ENCODE data around the gene LSM2. TPM values are rescaled to one million over a fixed set of nuclear protein-coding genes. Genes with fewer than 3 reads are reported as not detected.
"Not testable (repeated sequence)": the region's sequence is repeated elsewhere in the genome, so short reads cannot be mapped to it uniquely, and the experiment has no call there.

LSM2 gene
- total RNA-seq, 1 donor from 2014 or later: 55.3 TPM

DNA sequence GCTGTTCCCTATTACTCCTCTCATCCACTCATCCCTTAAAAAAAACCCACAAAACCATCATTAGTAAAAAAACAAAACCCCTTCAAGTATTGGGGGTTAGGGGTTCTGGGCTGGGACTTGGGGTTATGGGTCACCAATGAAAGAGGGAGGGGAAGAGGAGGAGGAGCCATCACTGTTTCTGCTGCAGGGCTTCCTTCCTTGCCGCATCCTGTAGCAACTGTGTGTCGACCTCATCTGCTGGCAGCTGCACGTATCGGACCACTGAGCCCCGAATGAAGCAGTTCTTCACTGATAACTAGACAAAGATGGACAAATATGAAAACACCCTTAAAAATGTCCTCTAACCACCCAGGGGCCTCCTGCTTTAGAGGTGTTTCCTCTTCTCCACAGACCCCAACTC lies 9.2 kb downstream of the LSM2 start:
- DNase-seq (ENCODE audit: low read depth, low spot score): no peak

DNA sequence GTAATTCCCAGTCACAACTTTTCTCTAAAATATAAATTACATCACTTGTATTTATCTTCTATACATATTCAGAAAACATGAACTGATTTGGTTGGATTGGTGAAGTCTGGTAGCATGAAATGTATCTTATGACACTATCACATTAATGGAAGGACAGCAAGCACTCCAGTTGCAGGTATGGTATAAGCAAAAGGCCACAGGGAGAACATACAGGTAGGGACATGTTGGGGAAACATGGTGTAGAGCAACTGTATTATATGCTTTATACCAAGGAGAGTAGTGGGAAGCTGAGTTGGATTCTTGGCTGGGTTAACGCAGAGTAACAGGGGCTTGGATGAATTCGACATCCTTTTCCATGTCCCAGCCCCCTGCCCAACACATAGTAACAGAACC lies 9.8 kb downstream of the LSM2 start:
- no peak for DNase-seq (ENCODE audit: low read depth, low spot score)

DNA sequence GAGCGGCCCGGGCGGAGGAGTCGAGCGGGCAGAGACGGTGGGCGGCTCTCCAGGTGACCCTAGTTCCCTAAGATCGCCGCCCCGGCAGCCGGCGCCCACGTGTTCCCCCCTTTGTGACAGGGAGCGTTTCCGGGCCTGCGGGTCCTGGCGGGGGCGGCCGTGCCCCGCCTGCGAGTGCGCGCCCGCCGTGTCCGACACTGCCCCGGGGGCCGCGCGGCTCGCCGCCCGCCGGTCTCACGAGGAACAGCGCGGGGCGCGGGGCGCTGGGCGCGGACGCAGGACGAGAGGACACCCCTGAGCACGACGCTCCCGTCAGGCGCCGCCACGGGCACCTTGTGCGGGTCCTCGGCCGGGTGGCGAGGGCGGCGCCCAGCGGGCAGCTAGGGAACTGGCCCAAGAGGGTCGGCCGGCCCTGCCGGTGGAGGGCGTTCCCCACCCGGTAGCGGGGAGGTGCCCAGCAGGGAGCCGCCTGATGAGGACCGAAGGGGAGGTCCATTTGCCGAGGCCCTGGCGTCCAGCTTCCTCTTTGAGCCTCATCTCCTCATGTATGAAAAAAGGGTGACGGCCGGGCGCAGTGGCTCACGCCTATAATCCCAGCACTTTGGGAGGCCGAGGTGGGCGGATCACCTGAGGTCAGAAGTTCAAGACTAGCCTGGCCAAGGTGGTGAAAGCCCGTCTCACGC lies 11.0 kb downstream of the LSM2 start, which contains the start of gene VARS1:
VARS1 (minus strand) TSS at position 137 of the 683 bp plus-strand sequence. CDS start 535 bp downstream, outside the sequence.
- DNase-seq (ENCODE audit: low read depth, low spot score): peak; percentile 54

GRCh38 chr6:31794866-31795615 lies 11.7 kb downstream of the LSM2 start:
- DNase-seq (ENCODE audit: low read depth, low spot score): no peak

DNA sequence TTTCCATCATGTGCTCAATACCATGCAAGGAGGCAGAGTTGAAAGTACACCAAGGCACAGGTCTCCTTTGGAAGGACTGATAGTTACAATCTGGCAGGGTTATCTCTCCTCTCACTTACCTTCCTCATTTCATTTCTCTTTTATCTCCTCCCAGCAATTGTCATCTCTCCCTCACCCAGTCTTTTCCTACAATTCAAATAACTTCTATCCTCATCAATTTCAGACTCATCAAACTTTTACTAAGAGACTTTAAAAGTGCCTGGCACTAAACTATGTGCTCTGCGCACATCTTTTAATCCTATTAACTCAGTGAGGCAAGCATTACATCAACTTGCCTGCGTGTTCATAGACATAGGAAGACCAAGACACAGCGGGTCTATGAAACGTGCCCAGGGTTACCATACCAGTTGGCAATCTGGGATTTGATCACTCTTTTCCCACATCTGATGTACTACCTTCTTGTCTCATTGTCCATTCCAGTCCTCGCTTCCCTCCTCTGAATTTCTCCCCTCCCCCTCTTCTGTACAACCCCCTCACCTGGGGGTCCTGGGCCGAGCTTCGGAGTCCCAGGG lies 12.4 kb downstream of the LSM2 start:
- no peak for DNase-seq (ENCODE audit: low read depth, low spot score)

DNA sequence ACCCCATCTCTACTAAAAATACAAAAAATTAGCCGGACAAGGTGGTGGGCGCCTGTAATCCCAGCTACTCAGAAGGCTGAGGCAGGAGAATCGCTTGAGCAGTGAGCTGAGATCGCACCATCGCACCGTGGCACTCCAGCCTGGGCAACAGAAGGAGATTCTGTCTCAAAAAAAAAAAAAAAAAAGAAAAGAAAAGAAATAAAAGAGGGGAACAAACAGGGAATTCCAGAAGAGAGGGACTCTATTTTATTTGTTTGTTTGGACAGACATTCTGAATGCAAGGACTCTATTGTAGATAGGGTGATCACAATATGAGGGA lies 12.9 kb downstream of the LSM2 start:
- DNase-seq (ENCODE audit: low read depth, low spot score): not testable (repeated sequence)

GRCh38 chr6:31792761-31793171 lies 14.0 kb downstream of the LSM2 start:
- DNase-seq (ENCODE audit: low read depth, low spot score): no peak

DNA sequence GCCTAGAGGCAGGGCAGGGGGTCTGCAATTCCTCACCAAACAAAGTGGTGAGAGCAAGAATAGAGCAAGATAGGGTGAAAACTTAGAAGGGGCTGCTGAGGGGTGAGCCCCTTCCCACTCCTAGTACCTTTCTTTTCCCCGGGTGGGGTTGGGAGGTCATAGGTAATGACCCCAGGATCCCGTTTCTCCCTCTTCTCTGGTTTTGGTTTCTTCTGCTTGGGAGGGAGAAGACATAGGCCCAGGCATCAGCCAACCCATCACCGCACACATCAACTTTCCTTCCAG lies 14.7 kb downstream of the LSM2 start:
- DNase-seq (ENCODE audit: low read depth, low spot score): no peak

DNA sequence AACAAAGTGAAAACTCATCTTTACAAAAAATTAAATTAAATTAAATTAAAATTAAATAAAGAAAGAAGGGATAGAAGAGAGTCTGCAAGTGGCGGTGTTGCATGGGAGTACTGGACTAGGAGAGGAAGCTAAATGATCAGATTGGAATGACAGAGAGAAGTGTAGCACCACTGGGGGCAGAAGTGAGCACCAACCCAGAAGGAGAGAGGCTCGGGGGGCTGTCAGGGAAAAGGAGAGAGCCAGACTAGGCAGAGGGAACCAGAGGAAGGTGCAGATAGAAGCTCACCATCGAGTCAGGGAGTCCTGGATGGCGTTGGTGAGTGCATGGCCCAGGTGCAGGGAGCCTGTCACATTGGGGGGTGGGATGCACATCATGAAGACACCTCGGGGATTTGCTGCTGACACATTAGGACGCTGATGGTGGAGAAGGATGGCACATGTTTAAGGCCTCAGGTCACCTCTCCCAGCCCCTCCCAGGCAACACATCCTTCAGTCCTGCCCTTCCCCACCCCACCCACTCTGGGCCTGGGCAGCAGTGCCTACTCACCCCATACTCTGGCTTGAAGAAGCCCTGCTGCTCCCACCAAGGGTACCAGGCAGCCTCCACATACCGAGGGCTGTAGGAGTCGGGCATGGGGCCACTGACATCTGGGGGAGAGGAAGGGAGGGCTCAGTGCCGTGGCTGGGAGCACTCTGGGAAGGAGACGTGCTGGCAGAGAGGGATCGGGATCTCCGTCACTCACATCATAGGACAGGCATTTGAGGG lies 15.3 kb downstream of the LSM2 start:
- no peak for DNase-seq (ENCODE audit: low read depth, low spot score)

DNA sequence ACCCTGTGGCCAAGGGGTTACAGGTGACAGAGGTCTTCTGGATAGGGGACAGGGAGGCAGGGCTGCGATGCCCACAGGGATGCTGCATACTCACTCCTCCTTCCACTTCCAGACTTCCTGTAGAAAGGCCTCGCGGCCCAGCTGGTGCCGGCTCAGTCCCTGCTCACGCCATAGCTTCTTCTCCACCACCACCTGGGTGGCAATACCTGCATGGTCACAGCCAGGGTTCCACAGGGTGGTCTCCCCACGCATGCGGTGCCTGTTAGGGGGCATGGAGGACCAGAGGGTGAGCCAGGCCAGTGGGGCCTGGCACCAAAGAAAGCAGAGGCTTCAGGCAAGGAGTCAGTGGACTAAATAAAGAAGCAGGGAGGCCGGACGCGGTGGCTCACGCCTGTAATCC lies 21.3 kb downstream of the LSM2 start:
- no peak for DNase-seq (ENCODE audit: low read depth, low spot score)

GRCh38 chr6:31784098-31784925 lies 22.5 kb downstream of the LSM2 start:
- no peak for DNase-seq (ENCODE audit: low read depth, low spot score)

DNA sequence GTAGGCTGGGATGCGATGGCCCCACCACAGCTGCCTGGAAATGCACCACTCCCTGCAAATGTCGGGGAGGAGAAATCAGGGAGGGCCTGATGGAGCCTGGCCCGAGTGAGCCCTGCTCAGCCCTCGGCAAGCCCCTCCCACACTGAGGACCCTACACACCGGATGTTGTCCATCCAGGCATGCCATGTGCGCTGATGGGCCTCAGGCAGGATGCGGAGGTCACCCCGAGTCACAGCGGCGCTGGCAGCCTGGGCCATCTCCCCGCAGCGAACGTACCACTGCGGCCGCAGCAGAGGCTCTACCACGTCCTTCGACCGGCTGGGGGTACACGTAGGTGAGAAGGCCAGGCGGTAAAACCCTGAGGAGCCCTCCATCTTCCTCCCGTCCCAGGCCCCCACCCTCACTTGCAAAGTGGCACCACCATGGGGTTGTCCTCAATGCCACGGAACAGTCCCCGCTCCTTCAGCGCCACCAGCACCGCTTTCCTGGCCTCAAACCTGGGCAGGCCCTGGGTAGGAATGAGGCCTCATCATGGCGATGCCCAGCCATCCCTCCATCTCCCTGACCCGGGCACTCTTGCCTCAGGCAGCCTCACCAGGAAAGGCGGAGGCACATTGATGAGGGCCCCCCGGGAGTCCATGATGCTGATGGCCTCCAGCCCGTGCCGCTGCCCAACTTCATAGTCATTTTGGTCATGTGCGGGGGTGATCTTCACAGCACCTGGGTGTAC lies 24.5 kb downstream of the LSM2 start:
- no peak for DNase-seq (ENCODE audit: low read depth, low spot score)

GRCh38 chr6:31781244-31782125 lies 25.3 kb downstream of the LSM2 start:
- DNase-seq (ENCODE audit: low read depth, low spot score): no peak

GRCh38 chr6:31780507-31781243 lies 26.1 kb downstream of the LSM2 start:
- no peak for DNase-seq (ENCODE audit: low read depth, low spot score)

- no peak for DNase-seq (ENCODE audit: low read depth, low spot score)
These were observed 26.9 kb downstream of the LSM2 start for GRCh38 chr6:31779908-31780307.

GRCh38 chr6:31778999-31779885 lies 27.5 kb downstream of the LSM2 start:
- DNase-seq (ENCODE audit: low read depth, low spot score): no peak

- no peak for DNase-seq (ENCODE audit: low read depth, low spot score)
These were observed 28.6 kb downstream of the LSM2 start for GRCh38 chr6:31778193-31778592.

DNA sequence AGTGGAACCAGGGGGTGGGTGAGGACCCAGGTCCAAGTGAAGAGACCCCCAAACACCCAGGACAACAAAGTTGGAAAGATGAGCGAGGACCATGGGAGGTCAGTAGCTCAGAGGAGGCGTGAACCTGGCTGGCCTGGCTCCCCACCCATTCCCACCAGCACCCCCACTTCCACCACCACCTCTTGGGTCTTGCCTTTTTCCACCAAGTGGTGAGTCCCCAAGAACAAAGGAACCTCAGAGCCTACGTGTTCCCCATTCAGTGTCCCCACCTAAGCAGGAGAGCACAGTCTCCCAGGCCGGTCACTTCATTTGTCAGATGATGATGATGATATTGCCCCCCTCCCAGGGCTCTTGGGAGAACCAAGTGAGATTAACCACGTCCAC lies 29.1 kb downstream of the LSM2 start:
- DNase-seq (ENCODE audit: low read depth, low spot score): no peak

Data from pulmonary artery endothelial cell (primary cell).